Measurements from ENCODE around the gene SOCS4.
A peak's percentile ranks its signal among the peaks of the same experiment; 100 is the strongest.
"Not testable (repeated sequence)": the region's sequence is repeated elsewhere in the genome, so short reads cannot be mapped to it uniquely, and the experiment has no call there.

The SOCS4 gene

DNA sequence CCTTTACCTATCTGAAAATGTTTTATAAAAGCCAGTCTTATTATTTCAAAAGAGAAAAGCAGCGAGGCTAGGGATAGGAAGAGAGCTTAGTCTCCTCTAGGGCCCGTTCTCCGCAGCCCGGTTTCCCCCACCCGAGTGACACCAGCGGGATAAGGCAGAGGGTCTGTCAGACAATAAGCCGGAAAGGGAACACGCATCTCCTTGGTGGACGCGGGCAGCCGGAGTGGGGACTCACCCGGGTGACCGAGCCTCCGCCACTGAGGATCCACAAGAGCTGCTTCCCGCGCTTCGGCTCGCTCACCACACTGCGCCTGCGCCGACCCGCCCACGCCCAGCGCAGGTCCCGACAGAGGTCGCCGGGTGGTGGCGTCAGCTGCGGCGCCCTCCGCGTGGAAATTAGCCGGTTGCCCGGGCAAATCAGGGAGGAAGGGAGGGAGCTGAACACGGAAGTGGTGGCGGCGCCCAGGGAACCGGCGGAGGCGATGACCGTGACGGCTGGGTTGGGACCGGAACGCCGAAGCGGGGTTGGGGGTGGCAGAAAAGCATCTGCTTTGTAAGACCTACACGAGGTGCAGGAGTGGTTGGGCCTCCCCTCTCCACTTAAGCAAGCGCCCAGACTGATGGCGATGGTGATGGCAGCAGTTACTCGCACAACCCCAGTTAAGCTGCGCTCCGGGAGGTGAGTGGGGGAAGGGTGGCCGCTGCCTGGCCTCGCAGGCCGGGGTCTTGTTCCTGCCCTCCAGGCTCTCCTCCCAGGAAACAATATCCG is at the start of gene SOCS4, which contains the start of gene WDHD1:
TSS of gene SOCS4 (plus strand) at position 444 of the 769 bp plus-strand sequence. CDS start 15,806 bp downstream, outside the sequence.
TSS of gene WDHD1 (minus strand) at position 307 of the 769 bp plus-strand sequence. CDS start 312 bp downstream, outside the sequence.
- Histone ChIP-seq H3K9ac (ENCODE audit: low read length in 2 of 2) (peak within 1 kb of the TSS; percentile 80 to 87), H3K9me3 (ENCODE audit: control insufficient read depth in 2 of 2, low read length in 2 of 2) (no peaks in the 10 kb centered on the region), H3K27ac (ENCODE audit: low read length) (peak within 1 kb of the TSS; percentile 72), H3K4me1 (ENCODE audit: control insufficient read depth, insufficient read depth, low read length) (peaks cover 12% of the 10 kb centered on the region), H3K27me3 (ENCODE audit: control insufficient read depth in 1 of 2, insufficient read depth in 2 of 2, low read length in 2 of 2) (no peaks in the 10 kb centered on the region), H3K36me3 (ENCODE audit: control insufficient read depth in 2 of 2, insufficient read depth in 2 of 2, low read length in 2 of 2) (no peaks in the 10 kb centered on the region), H3K4me3 (ENCODE audit: low read length in 2 of 2) (peak within 1 kb of the TSS; percentile 90 to 92)

DNA sequence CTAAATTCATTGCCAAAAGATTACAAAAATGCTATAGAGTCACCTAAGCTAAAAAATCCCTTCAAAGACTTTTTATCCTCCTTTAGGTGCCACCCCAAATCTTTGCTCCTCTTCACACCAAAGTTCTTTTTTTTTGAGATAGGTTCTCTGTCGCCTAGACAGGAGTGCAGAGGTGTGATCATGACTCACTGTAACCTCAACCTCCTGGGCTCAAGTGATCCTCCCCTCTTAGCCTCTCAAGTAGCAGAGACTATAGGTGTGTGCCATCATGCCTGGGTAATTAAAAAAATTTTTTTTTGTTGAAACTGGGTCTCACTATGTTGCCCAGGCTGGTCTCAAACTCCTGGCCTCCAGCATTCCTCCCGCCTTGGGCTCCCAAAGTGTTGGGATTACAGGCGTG is 48.0 kb upstream of the SOCS4 start:
- H3K9ac ChIP-seq (ENCODE audit: low read length in 2 of 2): no peak overlapping the region
- no peaks in the 10 kb centered on the region for H3K4me1 ChIP-seq (ENCODE audit: control insufficient read depth, insufficient read depth, low read length)
- H3K9me3 ChIP-seq (ENCODE audit: control insufficient read depth in 2 of 2, low read length in 2 of 2): no peaks in the 10 kb centered on the region
- no peak overlapping the region for H3K4me3 ChIP-seq (ENCODE audit: low read length in 2 of 2)
- H3K36me3 ChIP-seq (ENCODE audit: control insufficient read depth in 2 of 2, insufficient read depth in 2 of 2, low read length in 2 of 2): no peaks in the 10 kb centered on the region
- H3K27me3 ChIP-seq (ENCODE audit: control insufficient read depth in 1 of 2, insufficient read depth in 2 of 2, low read length in 2 of 2): no peaks in the 10 kb centered on the region
- H3K27ac ChIP-seq (ENCODE audit: low read length): no peak overlapping the region

GRCh38 chr14:54981698-54982097 is 45.3 kb upstream of the SOCS4 start:
- Histone ChIP-seq H3K27ac (ENCODE audit: low read length) (no peak overlapping the region), H3K4me1 (ENCODE audit: control insufficient read depth, insufficient read depth, low read length) (no peaks in the 10 kb centered on the region), H3K9me3 (ENCODE audit: control insufficient read depth in 2 of 2, low read length in 2 of 2) (no peaks in the 10 kb centered on the region), H3K27me3 (ENCODE audit: control insufficient read depth in 1 of 2, insufficient read depth in 2 of 2, low read length in 2 of 2) (no peaks in the 10 kb centered on the region), H3K4me3 (ENCODE audit: low read length in 2 of 2) (no peak overlapping the region), H3K36me3 (ENCODE audit: control insufficient read depth in 2 of 2, insufficient read depth in 2 of 2, low read length in 2 of 2) (no peaks in the 10 kb centered on the region), H3K9ac (ENCODE audit: low read length in 2 of 2) (no peak overlapping the region)

DNA sequence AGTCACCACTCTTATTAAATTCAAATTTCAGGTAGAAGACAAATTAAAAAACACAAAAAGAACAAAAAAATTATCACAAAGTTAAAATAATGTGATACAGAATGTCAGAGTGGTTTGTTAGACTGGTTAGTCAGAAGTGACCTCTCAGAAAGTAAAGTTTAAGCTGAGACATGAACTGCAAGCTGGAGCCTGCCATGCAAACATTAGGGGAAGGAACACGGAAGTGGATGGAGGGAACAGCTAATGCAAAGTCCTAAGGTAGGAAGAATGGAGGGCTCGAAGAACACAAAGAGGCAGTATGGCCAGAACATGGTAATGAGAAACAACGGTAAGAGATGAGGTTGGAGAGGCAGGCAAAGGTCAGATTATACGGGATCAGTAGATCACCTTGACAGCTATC is 41.9 kb upstream of the SOCS4 start:
- H3K4me3 ChIP-seq (ENCODE audit: low read length in 2 of 2): no peak overlapping the region
- no peak overlapping the region for H3K27ac ChIP-seq (ENCODE audit: low read length)
- no peak overlapping the region for H3K9ac ChIP-seq (ENCODE audit: low read length in 2 of 2)
- no peaks in the 10 kb centered on the region for H3K4me1 ChIP-seq (ENCODE audit: control insufficient read depth, insufficient read depth, low read length)
- no peaks in the 10 kb centered on the region for H3K9me3 ChIP-seq (ENCODE audit: control insufficient read depth in 2 of 2, low read length in 2 of 2)
- no peaks in the 10 kb centered on the region for H3K36me3 ChIP-seq (ENCODE audit: control insufficient read depth in 2 of 2, insufficient read depth in 2 of 2, low read length in 2 of 2)
- H3K27me3 ChIP-seq (ENCODE audit: control insufficient read depth in 1 of 2, insufficient read depth in 2 of 2, low read length in 2 of 2): no peaks in the 10 kb centered on the region

DNA sequence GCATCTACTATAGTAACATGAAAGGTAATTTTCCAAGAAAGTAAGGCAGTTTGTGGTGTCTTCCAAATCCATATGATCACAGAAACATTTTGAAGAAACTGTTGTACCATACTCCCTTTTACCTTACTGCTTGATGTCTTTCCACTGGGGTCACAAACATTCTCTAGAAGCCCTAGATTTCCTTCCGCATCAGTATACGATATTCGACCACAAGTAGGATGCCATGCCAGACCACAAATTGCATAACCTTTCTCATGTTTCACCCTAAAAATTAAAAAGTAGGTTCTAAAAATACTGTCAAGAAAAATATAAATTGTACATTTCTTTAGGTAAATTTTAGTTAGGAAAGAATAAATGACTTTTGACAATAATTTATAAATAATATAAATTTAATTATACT is 26.7 kb upstream of the SOCS4 start:
- Histone ChIP-seq H3K9me3 (ENCODE audit: control insufficient read depth in 2 of 2, low read length in 2 of 2) (no peaks in the 10 kb centered on the region), H3K27me3 (ENCODE audit: control insufficient read depth in 1 of 2, insufficient read depth in 2 of 2, low read length in 2 of 2) (no peaks in the 10 kb centered on the region), H3K4me3 (ENCODE audit: low read length in 2 of 2) (no peak overlapping the region), H3K36me3 (ENCODE audit: control insufficient read depth in 2 of 2, insufficient read depth in 2 of 2, low read length in 2 of 2) (no peaks in the 10 kb centered on the region), H3K9ac (ENCODE audit: low read length in 2 of 2) (no peak overlapping the region), H3K4me1 (ENCODE audit: control insufficient read depth, insufficient read depth, low read length) (no peaks in the 10 kb centered on the region), H3K27ac (ENCODE audit: low read length) (no peak overlapping the region)

GRCh38 chr14:55005071-55005470 is 22.0 kb upstream of the SOCS4 start:
- no peaks in the 10 kb centered on the region for H3K4me1 ChIP-seq (ENCODE audit: control insufficient read depth, insufficient read depth, low read length)
- no peak overlapping the region for H3K9ac ChIP-seq (ENCODE audit: low read length in 2 of 2)
- H3K36me3 ChIP-seq (ENCODE audit: control insufficient read depth in 2 of 2, insufficient read depth in 2 of 2, low read length in 2 of 2): no peaks in the 10 kb centered on the region
- H3K9me3 ChIP-seq (ENCODE audit: control insufficient read depth in 2 of 2, low read length in 2 of 2): no peaks in the 10 kb centered on the region
- no peaks in the 10 kb centered on the region for H3K27me3 ChIP-seq (ENCODE audit: control insufficient read depth in 1 of 2, insufficient read depth in 2 of 2, low read length in 2 of 2)
- H3K27ac ChIP-seq (ENCODE audit: low read length): no peak overlapping the region
- H3K4me3 ChIP-seq (ENCODE audit: low read length in 2 of 2): no peak overlapping the region

DNA sequence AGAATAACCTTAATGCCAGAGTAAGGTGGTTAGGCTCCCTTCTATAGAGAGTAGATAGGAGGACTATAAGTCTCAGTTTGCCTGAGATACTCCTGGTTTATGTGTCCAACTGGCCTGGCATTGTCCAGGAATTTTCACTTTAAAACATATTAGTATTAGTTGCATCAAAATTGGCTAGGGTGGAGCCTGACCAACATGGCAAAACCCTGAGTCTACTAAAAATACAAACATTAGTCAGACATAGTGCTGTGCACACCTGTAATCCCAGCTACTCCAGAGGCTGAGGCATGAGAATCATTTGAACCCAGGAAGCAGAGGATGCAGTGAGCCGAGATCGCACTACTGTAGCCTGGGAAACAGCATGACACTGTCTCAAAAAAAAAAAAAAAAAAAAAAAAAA is 12.0 kb upstream of the SOCS4 start:
- H3K27me3 ChIP-seq (ENCODE audit: control insufficient read depth in 1 of 2, insufficient read depth in 2 of 2, low read length in 2 of 2): no peaks in the 10 kb centered on the region
- H3K36me3 ChIP-seq (ENCODE audit: control insufficient read depth in 2 of 2, insufficient read depth in 2 of 2, low read length in 2 of 2): no peaks in the 10 kb centered on the region
- no peaks in the 10 kb centered on the region for H3K9me3 ChIP-seq (ENCODE audit: control insufficient read depth in 2 of 2, low read length in 2 of 2)
- no peak overlapping the region for H3K27ac ChIP-seq (ENCODE audit: low read length)
- H3K4me1 ChIP-seq (ENCODE audit: control insufficient read depth, insufficient read depth, low read length): no peaks in the 10 kb centered on the region
- no peak overlapping the region for H3K9ac ChIP-seq (ENCODE audit: low read length in 2 of 2)
- no peak overlapping the region for H3K4me3 ChIP-seq (ENCODE audit: low read length in 2 of 2)

DNA sequence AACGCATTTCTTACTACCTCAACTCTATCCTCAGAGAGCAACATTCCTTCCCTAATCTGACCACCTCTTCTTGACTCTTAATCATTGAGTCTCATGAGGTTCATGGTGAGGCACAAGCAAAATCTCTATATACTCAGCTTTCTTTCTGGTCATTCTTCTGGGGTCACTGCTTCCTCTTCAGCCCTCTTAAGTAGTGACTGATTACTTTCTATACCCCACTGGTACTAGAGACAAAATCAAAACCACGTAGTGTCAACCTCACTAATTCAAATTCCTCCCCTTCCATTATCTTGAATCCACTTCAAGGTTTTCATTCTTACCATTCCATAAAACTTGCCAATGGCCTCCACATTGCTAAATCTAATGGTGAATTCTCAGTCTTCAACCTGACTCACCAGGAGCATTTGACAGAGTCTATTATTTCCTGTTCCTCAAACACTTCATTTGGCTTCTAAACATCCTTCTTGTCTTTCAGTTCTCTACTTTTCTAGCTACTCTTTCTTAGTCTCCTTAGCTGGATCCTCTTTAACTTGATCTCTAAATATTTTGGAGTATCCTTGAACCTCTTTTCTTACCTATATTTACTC is 7.0 kb upstream of the SOCS4 start:
- no peak overlapping the region for H3K4me3 ChIP-seq (ENCODE audit: low read length in 2 of 2)
- H3K27ac ChIP-seq (ENCODE audit: low read length): no peak overlapping the region
- H3K36me3 ChIP-seq (ENCODE audit: control insufficient read depth in 2 of 2, insufficient read depth in 2 of 2, low read length in 2 of 2): no peaks in the 10 kb centered on the region
- H3K9me3 ChIP-seq (ENCODE audit: control insufficient read depth in 2 of 2, low read length in 2 of 2): no peaks in the 10 kb centered on the region
- no peaks in the 10 kb centered on the region for H3K4me1 ChIP-seq (ENCODE audit: control insufficient read depth, insufficient read depth, low read length)
- H3K27me3 ChIP-seq (ENCODE audit: control insufficient read depth in 1 of 2, insufficient read depth in 2 of 2, low read length in 2 of 2): no peaks in the 10 kb centered on the region
- no peak overlapping the region for H3K9ac ChIP-seq (ENCODE audit: low read length in 2 of 2)

- not testable (repeated sequence) for H3K9me3 ChIP-seq (ENCODE audit: control insufficient read depth in 2 of 2, low read length in 2 of 2); H3K36me3 ChIP-seq (ENCODE audit: control insufficient read depth in 2 of 2, insufficient read depth in 2 of 2, low read length in 2 of 2)
- H3K4me1 ChIP-seq (ENCODE audit: control insufficient read depth, insufficient read depth, low read length): peaks cover 12% of the 10 kb centered on the region
These were observed 2.7 kb upstream of the SOCS4 start for GRCh38 chr14:55024365-55024764.

DNA sequence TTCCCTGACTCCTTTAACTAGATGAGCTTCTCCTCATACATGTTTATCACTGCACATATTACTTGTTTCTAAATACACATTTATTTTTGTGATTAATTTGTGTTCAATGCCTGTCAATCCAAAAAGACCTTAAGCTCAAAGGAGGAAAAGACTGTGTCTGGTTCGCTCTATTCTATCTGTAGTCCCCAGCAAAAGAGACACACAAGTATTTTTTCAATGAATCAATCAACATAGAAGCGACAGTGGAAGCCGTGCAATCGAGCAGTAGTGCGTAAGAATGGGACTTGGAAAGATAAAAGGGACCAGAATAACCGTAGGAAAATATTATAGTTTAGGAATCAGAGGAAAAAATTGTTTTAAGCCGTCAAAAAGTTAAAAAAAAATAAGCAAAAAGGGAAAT is 1.1 kb upstream of the SOCS4 start:
- Histone ChIP-seq H3K4me3 (ENCODE audit: low read length in 2 of 2) (peak overlapping the region; percentile 90 to 92), H3K27ac (ENCODE audit: low read length) (no peak overlapping the region), H3K27me3 (ENCODE audit: control insufficient read depth in 1 of 2, insufficient read depth in 2 of 2, low read length in 2 of 2) (no peaks in the 10 kb centered on the region), H3K9ac (ENCODE audit: low read length in 2 of 2) (peak overlapping the region in 1 of 2 donors; percentile 87), H3K4me1 (ENCODE audit: control insufficient read depth, insufficient read depth, low read length) (peaks cover 12% of the 10 kb centered on the region), H3K36me3 (ENCODE audit: control insufficient read depth in 2 of 2, insufficient read depth in 2 of 2, low read length in 2 of 2) (no peaks in the 10 kb centered on the region), H3K9me3 (ENCODE audit: control insufficient read depth in 2 of 2, low read length in 2 of 2) (no peaks in the 10 kb centered on the region)

More at GRCh38 chr14:55024365-55024764, 2.7 kb upstream of the SOCS4 start:
- H3K27ac ChIP-seq (ENCODE audit: low read length); H3K4me3 ChIP-seq (ENCODE audit: low read length in 2 of 2); H3K27me3 ChIP-seq (ENCODE audit: control insufficient read depth in 1 of 2, insufficient read depth in 2 of 2, low read length in 2 of 2); H3K9ac ChIP-seq (ENCODE audit: low read length in 2 of 2): not testable (repeated sequence)

DNA sequence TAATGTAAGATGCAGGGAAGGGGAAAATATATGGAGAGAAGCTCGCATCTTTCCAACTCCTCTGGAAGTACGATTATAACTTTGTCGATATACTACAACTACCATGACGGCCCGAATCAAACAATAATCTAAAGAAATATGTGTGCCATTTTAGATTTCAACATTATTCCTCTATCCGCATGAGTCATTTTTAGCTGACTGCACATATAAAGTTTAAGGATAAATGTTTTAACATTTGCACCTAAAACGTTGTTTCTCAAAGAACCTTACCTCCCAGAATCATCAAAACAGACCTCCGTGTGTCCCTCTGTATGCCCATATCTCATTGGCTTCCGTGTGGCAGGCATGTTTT is 619 bp upstream of the SOCS4 start:
- H3K36me3 ChIP-seq (ENCODE audit: control insufficient read depth in 2 of 2, insufficient read depth in 2 of 2, low read length in 2 of 2): no peaks in the 10 kb centered on the region
- peak overlapping the region; percentile 90 to 92 for H3K4me3 ChIP-seq (ENCODE audit: low read length in 2 of 2)
- H3K27me3 ChIP-seq (ENCODE audit: control insufficient read depth in 1 of 2, insufficient read depth in 2 of 2, low read length in 2 of 2): no peaks in the 10 kb centered on the region
- peak overlapping the region; percentile 72 to 87 for H3K9ac ChIP-seq (ENCODE audit: low read length in 2 of 2)
- H3K27ac ChIP-seq (ENCODE audit: low read length): peak overlapping the region; percentile 72
- H3K4me1 ChIP-seq (ENCODE audit: control insufficient read depth, insufficient read depth, low read length): peaks cover 12% of the 10 kb centered on the region
- H3K9me3 ChIP-seq (ENCODE audit: control insufficient read depth in 2 of 2, low read length in 2 of 2): no peaks in the 10 kb centered on the region

Data from stomach smooth muscle (tissue), 2 donors.